ENCODE results near the gene ZNF69.
"Not testable (repeated sequence)": the region's sequence is repeated elsewhere in the genome, so short reads cannot be mapped to it uniquely, and the experiment has no call there.

The ZNF69 gene

DNA sequence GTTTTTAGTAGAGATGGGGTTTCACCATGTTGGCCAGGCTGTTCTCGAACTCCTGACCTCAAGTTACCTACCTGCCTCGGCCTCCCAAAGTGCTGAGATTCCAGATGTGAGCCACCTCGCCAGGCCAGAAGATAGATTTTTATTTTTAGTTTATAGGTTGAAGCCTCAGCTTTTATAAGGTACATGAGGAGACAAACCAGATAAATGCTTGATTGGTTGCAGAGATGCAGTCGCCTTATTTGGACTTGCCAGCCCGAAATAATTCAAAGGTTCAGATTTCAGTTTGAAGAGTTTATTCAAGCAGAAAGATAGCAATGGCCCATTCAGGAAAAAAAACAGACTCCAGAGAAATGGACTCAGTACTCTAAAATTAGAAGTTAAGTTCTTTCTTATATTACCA is 3.1 kb downstream of the ZNF69 start:
- no peak for DNase-seq

DNA sequence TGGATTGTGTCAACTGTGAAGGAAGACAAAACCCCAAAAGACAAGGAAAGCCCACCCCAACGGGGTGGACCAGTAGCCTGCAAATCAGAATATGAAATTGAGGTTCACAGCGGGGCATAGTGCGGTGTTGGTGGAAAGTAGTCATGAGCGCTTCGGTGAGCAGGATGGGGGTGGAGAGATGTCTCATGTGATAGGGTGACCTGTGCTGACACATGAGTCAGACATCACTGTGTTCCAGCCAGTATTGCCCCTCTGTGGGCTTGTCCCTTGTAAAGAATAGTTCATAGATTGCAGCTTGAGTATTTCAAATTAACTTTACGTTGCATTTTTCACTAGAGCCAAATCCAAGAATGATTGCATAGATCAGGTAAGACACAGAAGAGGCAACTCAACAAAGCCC is 7.3 kb downstream of the ZNF69 start:
- DNase-seq = no peak

DNA sequence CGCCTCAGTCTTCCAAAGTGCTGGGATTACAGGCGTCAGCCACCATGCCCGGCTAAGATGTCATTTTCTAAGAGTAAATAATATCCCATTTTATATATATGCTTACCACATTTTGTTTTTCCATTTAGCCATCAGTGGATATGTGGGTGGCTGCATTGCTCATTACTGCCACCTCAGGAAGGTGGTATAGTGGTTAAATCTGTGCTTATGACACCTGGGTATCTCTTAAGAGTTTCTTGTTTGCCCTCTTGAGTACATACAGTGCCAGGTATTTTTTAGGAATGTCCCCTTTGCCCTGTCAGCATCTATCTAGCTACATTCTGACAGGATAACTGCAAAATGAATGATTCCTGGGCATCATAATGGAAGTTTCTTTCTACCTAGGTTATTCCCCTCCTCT is 14.6 kb downstream of the ZNF69 start:
- no peak for DNase-seq

DNA sequence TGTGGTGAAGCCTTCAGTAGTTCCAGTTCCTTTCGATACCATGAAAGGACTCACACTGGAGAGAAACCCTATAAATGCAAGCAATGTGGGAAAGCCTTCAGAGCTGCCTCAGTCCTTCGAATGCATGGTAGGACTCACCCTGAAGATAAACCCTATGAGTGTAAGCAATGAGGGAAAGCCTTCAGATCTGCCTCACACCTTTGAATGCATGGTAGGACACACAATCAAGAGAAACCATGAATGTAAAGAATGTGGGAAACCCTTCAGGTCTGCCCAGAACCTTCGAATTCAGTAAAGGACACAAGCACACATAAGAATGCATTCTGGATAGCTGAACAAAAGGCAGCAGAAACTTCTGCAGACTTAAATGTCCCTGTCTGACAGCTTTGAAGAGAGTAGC is 18.3 kb downstream of the ZNF69 start:
- DNase-seq = no peak

DNA sequence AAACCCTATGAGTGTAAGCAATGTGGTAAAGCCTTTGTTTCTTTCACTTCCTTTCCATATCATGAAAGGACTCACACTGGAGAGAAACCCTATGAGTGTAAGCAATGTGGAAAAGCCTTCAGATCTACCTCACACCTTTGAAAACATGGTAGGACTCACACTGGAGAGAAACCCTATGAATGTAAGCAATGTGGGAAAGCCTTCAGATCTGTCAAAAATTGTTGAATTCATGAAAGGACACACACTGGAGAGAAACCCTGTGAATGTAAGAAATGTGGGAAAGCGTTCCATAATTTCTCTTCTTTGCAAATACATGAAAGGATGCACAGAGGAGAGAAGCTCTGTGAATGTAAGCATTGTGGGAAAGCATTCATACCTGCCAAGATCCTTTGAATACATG is 24.4 kb downstream of the ZNF69 start:
- DNase-seq = not testable (repeated sequence)

DNA sequence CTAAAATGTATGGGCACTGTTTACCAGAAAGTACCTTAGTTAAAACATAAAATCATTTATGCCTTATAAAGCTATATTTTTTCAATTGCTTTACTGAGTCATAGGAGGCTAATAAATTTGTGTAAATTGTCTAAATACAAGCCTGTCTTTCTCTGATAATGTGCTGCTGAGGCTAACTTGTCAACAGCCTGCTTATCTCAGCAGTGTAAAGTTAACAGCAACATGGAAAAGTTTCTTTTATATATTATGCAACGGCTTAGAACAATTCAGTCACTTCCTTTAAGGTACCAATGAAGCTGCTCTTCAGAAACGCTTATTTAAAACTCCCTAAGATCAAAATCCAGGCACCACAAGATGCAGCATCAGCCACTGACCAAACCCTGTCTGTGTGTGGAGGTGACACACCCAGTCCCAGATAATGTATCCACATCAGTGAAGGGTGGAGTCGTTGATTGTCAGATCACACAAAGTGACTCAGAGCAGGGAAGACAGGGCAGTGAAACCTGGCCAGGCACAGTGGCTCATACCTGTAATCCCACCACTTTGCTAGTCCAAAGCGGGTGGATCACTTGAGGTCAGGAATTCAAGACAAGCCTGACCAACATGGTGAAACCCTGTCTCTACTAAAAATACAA is 27.0 kb downstream of the ZNF69 start:
- DNase-seq = not testable (repeated sequence)

DNA sequence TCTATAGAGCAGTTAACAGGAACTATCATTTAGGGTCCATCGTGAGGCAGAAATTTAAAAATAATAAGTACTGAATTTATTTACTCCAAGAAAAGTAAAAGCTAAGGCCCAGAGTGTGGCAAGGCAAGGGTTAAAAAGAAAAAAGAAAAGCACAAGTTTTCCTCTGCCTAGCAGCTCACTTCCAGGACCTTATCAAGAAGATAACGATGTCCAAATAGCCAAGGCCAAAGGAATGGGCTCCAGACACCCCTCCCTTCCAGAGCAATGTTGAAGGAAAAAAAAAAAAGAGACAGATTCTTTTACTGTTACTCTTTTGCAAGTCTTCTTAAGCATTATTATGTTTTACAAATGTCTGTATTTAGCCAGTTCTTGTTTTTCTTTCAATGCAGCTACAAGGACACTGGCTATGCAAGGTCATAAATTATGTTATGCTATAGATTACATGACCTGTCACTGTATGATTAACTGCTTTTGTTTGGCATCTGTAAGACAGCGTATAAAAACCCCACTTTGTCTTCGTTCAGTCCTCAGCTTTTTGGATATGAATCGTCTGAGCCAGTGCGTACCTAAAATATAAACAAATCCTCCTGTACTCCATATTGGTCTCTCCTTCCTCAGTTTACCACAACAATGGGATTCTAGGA is 34.4 kb downstream of the ZNF69 start:
- DNase-seq = no peak

DNA sequence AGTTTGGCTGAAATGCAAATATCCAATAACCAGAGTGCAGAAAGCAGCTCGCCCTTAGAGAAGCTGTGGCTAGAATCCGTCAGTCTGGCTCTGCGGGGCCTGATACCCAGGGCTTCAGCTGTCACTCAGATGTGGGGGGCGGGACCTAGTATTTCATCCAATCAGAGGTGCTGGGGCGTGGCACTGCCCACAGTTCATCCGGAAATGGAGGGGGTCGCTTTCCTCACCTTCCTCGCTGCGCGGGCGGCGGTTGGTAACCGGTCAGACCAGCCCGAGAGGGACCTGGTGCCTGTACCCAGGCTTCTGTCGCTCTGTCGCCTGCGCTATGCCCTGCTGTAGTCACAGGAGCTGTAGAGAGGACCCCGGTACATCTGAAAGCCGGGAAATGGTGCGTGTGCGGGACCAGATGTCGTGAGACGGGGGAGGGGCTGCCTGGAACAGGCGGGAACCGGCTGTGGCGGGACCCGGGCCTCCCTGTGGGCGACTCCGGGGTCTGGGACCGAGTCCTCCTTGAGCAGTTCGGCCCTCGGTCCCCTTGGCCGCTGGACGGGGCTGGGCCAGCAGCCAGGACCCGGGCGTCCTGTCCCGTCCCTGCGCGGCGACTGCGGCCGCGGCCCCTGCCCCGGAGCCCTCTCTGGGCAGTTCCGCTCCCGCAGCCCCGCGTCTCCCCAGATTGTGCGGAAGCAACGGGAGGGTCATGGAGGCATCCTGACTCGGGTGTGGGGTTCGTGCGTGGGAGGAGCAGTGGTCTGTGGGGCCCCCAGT is 37.5 kb downstream of the ZNF69 start, which contains the start of gene ZNF700:
Gene ZNF700, plus strand, starts transcription at position 222 of the 765 bp plus-strand sequence. Its CDS starts 104 bp downstream, at position 326.
- DNase-seq = peak; percentile 40 to 97 (median 89)

DNA sequence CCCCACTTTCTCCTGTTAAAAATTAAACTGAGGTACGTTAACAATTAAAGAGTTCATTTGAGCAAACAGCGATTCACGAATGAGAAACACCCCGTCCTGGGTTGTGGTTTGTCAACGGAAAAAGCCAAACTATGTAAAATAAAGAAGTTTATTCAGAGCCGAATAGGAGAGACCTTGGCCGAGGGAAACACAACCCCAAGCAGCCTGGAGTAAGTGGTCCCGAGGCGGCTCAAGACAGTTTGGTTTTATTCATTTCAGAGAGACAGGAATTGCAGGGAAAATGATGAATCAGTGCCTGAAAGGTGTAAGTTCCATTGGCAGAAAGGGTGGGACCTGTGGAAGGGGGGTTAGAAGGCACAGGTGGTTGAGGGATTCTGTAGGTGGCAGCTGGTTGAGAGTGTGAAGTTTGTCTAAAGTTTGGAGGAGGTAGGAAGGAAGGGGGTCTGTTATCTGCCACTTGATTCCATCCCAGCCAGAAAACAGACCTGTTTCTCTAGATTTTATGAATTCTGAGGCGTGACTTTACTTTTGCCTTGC is 38.1 kb downstream of the ZNF69 start:
- not testable (repeated sequence) for DNase-seq

DNA sequence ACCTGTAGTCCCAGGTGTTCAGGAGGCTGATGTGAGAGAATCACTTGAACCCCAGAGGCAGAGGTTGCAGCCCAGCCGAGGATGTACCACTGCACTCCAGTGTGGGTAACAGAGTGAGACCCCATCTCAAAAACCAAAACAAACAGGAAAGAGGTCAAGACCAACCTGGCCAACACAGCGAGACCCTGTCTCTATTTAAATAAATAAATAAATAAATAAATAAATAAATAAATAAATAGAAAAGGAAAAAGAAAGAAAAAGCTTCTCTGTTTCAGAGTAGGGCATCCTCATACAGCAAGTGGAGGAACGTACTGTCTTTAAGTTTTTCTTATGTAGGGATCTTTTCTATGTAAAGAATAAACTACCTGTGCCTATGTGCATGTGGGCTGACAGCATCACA is 39.6 kb downstream of the ZNF69 start:
- DNase-seq = no peak

DNA sequence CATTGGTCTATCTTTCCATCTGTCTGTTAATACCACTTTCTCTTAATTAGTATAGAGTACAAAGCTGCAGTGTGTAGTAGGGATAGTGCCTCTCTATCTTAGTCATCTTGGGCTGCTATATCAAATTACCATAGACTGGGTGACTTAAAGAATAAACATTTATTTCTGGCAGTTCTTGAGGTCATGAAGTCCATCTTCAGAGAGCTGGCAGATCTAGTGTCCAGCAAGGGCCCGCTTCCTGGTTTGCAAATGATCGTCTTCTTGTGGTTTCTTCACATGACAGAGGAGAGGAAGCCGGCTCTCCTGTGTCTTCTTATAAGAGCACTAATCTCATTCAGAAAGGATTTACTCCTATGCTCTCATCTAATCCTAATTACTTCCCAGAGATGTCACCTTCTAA is 43.5 kb downstream of the ZNF69 start:
- DNase-seq = peak in 2 of 58 donors; percentile 0

DNA sequence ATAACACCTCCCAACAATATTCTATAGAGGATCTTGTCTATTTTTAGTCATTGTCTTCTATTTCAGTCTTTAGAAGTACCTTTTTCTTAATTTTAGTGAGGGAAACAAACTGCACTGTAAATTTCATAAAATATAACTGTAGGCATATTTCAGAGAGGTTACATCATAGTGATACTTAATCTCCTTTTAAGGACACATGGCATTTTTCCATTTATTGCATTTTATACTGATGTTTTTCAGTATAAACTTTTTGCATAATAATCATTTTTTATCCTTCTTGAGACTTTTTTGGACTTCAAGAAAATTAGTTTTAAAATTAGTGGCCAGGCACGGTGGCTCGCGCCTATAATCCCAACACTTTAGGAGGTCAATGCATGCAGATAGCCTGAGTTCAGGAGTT is 43.9 kb downstream of the ZNF69 start:
- DNase-seq = no peak

DNA sequence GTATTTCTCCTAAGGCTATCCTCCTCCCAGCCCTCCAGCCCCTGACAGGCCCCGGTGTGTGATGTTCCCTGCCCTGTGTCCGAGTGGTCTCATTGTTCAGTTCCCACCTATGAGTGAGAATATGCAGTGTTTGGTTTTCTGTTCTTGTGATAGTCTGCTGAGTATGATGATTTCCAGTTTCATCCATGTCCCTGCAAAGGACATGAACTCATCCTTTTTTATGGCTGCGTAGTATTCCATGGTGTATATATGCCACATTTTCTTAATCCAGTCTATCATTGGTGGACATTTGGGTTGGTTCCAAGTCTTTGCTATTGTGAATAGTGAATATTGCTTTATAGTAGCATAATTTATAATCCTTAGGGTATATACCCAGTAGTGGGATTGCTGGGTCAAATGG is 48.2 kb downstream of the ZNF69 start:
- not testable (repeated sequence) for DNase-seq

DNA sequence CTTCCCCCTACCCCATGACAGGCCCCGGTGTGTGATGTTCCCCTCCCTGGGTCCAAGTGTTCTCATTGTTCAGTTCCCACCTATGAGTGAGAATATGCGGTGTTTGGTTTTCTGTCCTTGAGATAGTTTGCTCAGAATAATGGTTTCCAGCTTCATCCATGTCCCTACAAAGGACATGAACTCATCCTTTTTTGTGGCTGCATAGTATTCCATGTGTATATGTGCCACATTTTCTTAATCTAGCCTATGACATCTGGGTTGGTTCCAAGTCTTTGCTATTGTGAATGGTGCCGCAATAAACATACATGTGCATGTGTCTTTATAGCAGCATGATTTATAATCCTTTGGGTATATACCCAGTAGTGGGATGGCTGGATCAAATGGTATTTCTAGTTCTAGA is 50.8 kb downstream of the ZNF69 start:
- DNase-seq = not testable (repeated sequence)

DNA sequence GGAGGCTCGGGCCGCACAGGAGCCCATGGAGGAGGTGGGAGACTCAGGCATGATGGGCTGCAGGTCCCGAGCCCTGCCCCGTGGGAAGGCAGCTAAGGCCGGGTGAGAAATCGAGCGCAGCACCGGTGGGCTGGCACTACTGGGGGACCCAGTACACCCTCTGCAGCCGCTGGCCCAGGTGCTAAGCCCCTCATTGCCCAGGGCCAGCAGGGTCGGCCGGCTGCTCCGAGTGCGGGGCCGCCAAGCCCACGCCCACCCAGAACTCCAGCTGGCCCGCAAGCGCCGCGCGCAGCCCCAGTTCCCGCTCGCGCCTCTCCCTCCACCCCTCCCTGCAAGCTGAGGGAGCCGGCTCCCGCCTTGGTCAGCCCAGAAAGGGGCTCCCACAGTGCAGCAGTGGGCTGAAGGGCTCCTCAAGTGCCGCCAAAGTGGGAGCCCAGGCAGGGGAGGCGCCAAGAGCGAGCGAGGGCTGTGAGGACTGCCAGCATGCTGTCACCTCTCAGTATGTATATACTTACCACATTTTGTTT is 53.8 kb downstream of the ZNF69 start:
- DNase-seq = not testable (repeated sequence)

DNA sequence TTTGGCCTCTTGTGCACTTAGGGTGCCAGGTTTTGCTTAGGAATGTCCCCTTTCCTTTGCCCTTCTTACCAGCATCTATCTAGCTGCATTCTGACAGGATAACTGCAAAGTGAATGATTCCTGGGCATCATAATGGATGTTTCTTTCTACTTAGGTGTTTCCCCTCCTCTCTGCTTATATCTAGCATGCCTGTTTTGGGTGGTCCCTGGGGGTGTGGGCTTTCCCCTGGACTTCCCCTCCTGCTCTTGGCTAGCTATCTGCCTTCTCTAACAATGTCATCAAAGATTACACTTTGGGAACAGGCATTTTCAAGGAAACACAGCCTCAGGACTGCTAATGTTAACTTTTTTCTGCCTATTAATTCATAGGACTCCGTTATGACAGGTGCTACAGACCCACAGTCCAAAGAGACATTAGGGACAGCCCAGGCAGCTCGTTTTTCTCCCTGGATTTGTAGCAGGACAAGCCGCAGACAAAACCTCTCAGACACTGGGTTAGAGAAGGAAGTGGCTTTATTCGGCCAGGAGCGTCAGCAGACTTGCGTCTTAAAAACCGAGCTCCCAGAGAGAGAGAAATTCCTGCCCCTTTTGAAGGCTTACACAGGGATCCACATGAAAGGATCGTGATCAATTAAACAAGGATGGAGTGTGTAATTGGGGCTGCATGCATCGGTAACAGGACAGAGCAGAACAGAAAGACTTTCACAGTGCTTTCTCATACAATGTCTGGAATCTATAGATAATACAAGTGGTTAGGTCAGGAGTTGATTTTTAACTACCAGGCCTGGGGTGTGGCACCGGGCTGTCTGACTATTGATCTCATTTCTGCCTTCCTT is 54.6 kb downstream of the ZNF69 start:
- no peak for DNase-seq

DNA sequence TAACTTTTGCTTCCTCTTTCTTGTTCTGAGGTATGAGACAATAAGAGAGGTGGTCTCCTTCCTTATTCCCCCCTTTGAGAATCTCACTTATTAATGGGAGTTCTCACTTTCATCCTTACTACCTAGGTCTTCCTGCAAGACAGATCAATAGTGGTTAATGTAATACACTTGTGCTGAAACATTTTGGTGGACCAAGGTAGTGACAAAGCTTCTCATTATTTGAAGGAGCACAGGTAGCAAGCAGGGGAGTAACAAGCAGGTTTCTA is 55.2 kb downstream of the ZNF69 start:
- no peak for DNase-seq

DNA sequence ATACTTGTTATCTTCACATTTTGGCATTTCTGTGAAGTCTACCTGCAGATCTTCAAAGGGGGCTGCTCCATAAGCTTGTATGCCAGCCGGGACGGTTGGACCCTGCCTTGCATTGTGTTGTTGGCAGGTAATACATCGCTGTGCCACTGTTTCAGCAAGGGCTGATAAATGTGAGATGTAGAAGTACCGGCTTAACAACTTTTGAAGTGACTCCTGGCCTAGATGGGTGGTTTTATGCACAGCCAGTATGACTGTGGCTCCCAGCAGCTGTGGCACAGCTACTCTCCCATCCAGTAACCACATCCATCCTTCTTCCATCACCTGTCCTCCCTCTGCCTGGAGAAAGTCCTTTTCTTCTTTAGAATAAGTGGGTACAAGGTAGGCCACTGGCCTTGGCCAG is 57.1 kb downstream of the ZNF69 start:
- DNase-seq = no peak

DNA sequence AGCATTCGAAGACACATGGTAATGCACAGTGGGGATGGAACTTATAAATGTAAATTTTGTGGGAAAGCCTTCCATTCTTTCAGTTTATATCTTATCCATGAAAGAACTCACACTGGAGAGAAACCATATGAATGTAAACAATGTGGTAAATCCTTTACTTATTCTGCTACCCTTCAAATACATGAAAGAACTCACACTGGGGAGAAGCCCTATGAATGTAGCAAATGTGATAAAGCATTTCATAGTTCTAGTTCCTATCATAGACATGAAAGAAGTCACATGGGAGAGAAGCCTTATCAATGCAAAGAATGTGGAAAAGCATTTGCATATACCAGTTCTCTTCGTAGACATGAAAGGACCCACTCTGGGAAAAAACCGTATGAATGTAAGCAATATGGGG is 61.1 kb downstream of the ZNF69 start:
- no peak for DNase-seq

DNA sequence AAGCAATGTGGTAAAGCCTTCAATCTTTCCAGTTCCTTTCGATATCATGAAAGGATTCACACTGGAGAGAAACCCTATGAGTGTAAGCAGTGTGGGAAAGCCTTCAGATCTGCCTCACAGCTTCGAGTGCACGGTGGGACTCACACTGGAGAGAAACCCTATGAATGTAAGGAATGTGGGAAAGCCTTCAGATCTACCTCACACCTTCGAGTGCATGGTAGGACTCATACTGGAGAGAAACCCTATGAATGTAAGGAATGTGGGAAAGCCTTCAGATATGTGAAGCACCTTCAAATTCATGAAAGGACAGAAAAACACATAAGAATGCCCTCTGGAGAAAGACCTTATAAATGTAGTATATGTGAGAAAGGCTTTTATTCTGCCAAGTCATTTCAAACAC is 61.6 kb downstream of the ZNF69 start:
- DNase-seq = no peak

DNA sequence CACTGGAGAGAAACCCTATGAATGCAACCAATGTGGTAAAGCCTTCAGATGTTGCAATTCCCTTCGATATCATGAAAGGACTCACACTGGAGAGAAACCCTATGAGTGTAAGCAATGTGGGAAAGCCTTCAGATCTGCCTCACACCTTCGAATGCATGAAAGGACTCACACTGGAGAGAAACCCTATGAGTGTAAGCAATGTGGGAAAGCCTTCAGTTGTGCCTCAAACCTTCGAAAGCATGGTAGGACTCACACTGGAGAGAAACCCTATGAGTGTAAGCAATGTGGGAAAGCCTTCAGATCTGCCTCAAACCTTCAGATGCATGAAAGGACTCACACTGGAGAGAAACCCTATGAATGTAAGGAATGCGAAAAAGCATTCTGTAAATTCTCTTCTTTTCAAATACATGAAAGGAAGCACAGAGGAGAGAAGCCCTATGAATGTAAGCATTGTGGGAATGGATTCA is 62.1 kb downstream of the ZNF69 start:
- not testable (repeated sequence) for DNase-seq

Measured in anterior cingulate cortex (tissue), 58 donors.